NCI-H226 (cell line): ENCODE results near the gene TSKS.
A peak's percentile ranks its signal among the peaks of the same experiment; 100 is the strongest.
"Not testable (repeated sequence)": the region's sequence is repeated elsewhere in the genome, so short reads cannot be mapped to it uniquely, and the experiment has no call there.

Experiments used
- DNase-seq: peaks from one replicate; pipeline ENCODE4 v3.0.0-alpha.2; 2015

TSKS gene

GRCh38 chr19:49764341-49764740 lies 1.2 kb upstream of the TSKS start:
- no peak for DNase-seq

GRCh38 chr19:49761625-49762311 lies 1.3 kb downstream of the TSKS start:
- no peak for DNase-seq

DNA sequence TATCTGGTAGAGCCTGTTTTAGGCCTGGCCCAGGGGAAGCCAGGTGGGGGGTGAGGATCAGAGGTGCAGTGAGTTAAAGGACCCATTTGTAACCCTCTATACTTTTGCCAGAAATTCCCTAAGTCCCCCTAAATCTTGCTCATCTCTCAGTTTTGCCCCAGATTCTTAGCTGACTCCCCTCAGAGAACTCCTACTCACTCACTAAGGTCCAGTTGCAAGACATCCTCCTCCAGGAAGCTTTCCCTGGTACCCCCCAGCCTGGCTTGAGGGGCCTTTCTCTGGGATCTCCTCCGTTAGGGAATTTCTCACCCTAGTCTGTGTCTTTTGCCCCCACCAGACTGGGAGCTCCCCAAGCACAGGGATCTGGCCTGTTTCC lies 1.9 kb downstream of the TSKS start:
- no peak for DNase-seq

- peak; percentile 72 for DNase-seq
Observed at GRCh38 chr19:49758292-49758691, 4.8 kb downstream of the TSKS start.

GRCh38 chr19:49755956-49756355 lies 7.2 kb downstream of the TSKS start:
- no peak for DNase-seq

DNA sequence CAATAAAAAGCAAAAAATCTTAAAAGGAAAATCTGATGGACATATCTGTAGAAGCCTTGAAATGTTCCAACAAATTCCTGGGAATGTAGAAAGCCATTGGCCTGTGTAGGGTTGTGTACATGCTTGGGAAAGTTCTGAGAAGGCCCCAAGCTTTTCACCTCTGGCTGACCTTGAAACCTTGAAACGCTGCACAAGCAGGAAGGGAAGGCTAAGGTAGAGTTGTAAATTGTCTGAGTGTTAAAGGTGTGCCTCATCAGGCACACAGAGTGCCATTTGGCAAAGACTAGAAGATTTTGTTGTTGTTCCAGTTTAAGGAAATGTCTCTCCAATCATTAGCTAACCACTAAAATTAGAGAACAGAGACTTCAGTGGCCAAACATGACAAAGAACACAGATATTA lies 10.4 kb downstream of the TSKS start:
- DNase-seq, result no peak

DNA sequence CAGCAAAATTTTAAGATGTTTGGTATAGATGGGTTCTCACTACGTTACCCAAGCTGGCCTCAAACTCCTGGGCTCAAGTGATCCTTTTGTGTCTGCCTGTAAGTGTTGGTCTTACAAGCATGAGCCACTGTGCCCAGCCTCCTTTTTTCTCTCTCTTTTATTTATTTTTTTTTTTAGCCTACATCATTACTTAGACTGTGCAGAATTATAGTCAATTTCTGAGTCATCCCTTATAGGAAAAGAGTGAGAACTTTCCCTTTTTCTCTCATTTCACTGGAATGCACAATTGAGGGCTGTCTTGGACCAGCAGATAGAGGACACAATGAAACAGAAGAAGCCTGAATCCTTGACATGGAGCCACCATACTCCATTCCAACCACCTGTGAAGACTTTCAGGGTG lies 13.3 kb downstream of the TSKS start:
- DNase-seq, result no peak

- no peak for DNase-seq
Observed at GRCh38 chr19:49749055-49749716, 13.9 kb downstream of the TSKS start.

DNA sequence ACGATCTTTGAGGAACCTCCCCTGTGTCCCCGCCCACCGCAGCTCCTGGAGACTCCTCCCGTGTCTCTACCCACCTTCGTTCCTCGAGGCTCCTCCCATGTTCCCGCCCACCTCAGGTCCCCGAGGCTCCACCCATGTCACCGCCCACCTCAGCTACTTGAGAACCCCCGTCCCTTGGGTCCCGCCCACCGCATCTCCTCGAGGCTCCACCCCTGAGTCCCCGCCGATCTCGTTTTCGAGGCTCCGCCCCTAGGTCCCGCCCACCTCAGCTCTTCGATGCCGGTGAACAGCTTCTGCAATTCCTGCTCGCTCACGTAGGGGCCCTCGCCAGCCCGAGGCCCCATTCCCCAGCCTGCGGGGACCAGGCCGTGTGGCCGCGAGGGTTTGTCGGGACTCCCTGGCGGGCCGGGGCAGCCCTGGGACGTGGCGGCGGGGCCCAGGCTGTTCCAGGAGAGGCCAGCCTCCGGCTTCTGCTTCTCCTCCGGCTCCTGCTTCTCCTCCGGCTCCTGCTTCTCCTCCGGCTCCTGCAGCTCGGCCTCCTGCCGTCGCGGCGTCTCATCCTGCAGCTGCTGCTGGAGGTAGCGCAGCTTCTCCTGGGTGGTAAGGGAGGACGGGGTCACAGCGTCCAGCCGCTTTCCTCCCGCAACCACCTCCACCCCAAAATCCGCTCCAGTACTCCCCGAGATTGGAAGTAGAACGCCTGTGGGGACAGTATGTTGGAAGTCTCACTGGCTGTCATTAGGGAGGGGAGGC lies 16.7 kb downstream of the TSKS start:
- DNase-seq, result no peak

DNA sequence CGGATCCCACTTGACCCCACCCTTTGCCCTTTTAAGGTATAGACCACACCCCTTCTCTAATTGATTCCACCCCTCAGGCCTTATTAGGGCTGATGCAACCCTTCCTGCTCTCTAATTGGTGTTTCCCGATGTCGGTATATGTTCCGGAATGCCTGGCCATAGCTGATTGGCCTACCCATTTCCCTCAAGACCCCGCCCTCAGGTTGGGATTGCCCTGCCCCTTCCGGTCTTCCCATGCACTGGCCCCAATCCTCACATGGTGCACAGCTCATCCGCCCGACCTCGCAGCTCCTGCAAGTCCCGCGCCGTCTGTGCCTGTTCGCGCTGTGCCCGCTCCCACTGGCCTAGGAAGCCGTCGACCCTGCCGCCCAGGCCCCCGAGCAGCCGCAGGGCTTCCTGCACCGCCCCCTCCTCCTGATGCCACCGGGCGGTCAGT lies 18.1 kb downstream of the TSKS start:
- no peak for DNase-seq

- DNase-seq, result peak; percentile 15
Observed at GRCh38 chr19:49741210-49741844, 21.8 kb downstream of the TSKS start.

DNA sequence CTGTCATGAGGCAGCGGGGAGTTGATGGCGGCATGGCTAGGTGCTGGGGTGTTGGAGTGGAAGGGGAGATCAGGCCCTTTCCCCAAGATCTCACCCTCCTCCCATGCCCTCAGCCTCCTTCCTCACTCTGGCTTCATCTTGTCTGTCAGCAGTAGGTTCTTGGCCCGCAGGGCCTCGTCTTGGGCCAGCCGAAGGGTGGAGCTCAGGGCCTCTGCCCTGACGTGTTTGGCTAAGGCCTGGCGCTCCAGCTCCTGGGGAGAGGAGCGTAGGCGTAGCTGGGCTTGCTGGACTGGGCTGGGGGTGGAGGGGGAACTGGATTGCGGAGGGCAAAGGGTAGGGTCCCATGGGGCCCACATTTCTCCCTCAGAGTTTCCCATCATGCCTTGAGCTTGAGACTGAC lies 23.2 kb downstream of the TSKS start:
- no peak for DNase-seq

- no peak for DNase-seq
Observed at GRCh38 chr19:49739098-49739497, 24.0 kb downstream of the TSKS start.

- DNase-seq, result no peak
Observed at GRCh38 chr19:49738268-49738667, 24.8 kb downstream of the TSKS start.

DNA sequence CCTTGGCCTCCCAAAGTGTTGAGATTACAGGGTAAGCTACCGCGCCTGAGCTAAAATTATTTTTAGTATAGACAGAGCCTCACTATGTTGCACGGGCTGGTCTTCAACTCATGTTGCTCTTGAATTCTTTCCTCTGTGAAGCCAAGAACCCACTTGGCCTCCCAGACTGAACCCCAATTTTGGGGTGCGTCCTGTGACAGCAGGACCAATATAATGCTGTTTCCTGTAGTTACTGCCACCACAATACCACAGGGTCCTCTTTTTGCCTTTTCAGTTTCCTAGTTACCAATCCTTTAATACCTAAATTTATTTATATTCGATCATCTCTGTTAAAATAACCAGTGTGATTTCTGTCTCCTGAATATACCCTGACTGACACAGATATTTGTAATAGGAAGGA lies 32.9 kb downstream of the TSKS start:
- DNase-seq, result no peak

DNA sequence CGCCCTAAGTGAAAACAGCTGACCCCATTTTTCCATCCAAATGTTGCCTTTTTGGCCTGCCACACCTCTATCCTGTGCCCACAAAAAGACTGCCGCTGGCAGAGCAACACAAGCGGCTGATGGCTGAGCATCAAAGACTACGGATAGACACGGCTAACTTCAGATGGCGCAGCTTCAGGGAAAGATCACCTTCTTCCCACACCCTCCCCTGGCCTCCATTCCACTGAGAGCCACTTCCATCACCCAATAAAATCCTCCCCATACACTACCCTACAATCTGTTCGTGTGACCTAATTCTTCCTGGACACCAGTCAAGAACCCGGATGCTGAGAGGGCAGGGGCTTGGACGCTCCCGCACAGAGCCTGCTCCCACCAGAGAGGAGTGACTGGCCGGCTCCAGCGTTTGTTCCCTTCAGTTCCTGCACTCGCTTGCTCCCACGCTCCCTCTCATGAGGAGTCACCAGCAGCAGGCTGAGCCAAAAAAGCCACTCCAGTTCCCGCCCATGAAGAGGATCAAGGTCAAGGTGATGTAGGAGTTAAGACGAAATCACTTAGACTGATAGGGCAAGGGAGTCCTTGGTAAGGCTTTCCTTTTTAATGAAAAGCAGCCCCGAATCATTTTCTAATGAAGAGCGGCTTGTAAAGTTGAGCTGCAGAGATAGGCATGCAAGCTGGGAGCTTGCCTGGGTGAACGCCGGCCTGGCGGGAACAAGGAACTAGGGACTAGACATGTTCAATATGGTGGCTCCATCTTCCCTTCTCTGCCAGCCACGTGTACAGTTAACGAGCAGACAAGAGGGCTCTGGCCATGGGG lies 35.7 kb downstream of the TSKS start:
- no peak for DNase-seq

DNA sequence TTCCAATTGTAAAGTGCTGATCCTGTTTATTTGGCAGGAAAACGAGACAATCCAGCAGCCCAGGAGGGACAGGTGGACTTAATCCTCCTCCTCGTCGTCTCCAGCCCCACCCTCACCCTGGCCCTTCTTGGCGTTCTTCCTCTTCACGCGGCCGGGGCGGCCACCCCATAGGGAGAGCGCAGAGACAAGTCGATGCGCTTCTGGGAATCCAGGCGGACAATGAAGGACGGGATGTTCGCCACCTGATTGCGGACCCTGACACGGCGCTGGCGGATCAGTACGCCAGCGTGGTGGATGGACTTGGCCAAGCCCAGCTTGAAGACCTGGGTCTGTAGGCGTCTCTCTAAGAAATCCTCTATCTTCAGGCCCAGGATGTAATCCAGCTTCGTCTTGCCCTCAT lies 43.7 kb downstream of the TSKS start:
- DNase-seq, result not testable (repeated sequence)

GRCh38 chr19:49718991-49719390 lies 44.1 kb downstream of the TSKS start:
- DNase-seq, result no peak

DNA sequence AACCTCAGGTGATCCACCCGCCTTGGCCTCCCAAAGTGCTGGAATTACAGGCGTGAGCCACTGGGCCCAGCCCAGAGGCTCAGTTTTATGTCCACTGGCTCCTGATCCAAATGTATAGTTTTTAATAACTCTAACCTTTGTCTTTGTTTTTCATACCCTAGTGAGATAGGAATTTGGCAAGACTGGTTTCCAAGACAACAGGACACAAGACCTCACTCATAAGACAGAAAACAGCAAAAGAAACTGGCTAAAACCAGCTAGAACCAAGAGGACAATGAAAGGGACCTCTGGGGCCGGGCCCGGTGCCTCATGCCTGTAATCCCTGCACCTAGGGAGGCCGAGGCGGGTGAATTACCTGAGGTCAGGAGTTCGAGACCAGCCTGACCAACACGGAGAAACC lies 44.6 kb downstream of the TSKS start:
- DNase-seq, result no peak

DNA sequence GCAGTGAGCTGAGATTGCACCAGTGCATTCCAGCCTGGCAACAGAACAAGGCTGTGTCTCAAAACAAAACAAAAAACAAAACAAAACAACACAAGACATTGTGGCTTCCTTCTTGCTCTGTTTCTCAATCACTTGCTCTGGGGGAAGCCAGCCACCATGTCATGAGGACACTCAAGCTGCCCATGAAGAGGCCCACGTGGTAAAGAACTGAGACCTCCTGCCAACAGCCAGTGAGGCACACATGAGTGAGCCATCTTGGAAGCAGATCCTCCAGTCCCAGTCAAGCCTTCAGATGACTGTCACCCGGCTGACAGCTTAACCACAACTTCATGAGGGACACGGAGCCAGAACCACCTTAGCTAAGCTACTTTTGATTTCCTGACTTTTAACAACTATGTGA lies 47.0 kb downstream of the TSKS start:
- DNase-seq, result no peak

- no peak for DNase-seq
Observed at GRCh38 chr19:49713236-49713845, 49.8 kb downstream of the TSKS start.

- DNase-seq, result peak; percentile 75
Observed at GRCh38 chr19:49712397-49712859, 50.7 kb downstream of the TSKS start.
